BLaER1 treated with 17β-estradiol and CSF1 and Interleukin-3, amounts not matched to agents 10 nM and 100 nM (cell line): Measurements from ENCODE around the gene SLC34A1.

Source experiments
- H3K27ac ChIP-seq, 11 experiments: shearing (Covaris generic); formaldehyde crosslinking; 2 replicates each; pipeline ENCODE4 v1.8.1; 2022
- H3K27me3 ChIP-seq, 11 experiments: shearing (Covaris generic); formaldehyde crosslinking; 2 replicates each; pipeline ENCODE4 v1.8.1; 2022
- H3K36me3 ChIP-seq, 11 experiments: shearing (Covaris generic); formaldehyde crosslinking; 2 replicates each; pipeline ENCODE4 v1.8.1; 2022
- H3K4me1 ChIP-seq, 10 experiments: shearing (Covaris generic); formaldehyde crosslinking; 2 replicates each; pipeline ENCODE4 v1.8.1; 2022
- H3K4me2 ChIP-seq, 11 experiments: shearing (Covaris generic); formaldehyde crosslinking; 2 replicates each; pipeline ENCODE4 v1.8.1; 2022
- H3K4me3 ChIP-seq, 10 experiments: shearing (Covaris generic); formaldehyde crosslinking; 2 replicates each; pipeline ENCODE4 v1.8.1; 2022
- H3K9ac ChIP-seq, 11 experiments: shearing (Covaris generic); formaldehyde crosslinking; 2 replicates each; pipeline ENCODE4 v1.8.1; 2022
- H3K9me3 ChIP-seq, 11 experiments: shearing (Covaris generic); formaldehyde crosslinking; replicated peaks in 1 of 11; 2 replicates each; pipeline ENCODE4 v1.8.1; 2022
- H4K20me1 ChIP-seq, 11 experiments: shearing (Covaris generic); formaldehyde crosslinking; 2 replicates each; pipeline ENCODE4 v1.8.1; 2022
- Cebpa-rat ChIP-seq, 11 experiments: shearing (Covaris generic); IDR thresholded peaks; 2 replicates each; pipeline ENCODE4 v1.8.1; 2022

The SLC34A1 gene

GRCh38 chr5:177447066-177447610, 62.9 kb downstream of the SLC34A1 start:
- no peak for TF ChIP-seq Cebpa-rat (IDR thresholded peaks at IDR 0.05)
- Histone ChIP-seq H3K27me3 (no peaks in the 10 kb centered on the region), H3K9me3 (no peaks in the 10 kb centered on the region), H3K36me3 (peaks cover 10 to 20% (median 18%) of the 10 kb centered on the region in 11 experiments; a peak in 21 of 22 replicates), H3K4me3 (peak overlapping the region; percentile 63 to 78 (median 72)), H3K27ac (peak overlapping the region; percentile 14 to 92 (median 87); a peak in 20 of 22 replicates), H3K4me2 (peak overlapping the region; percentile 86 to 100 (median 97)), H4K20me1 (peaks cover 16 to 78% (median 44%) of the 10 kb centered on the region in 11 experiments; a peak in 20 of 22 replicates), H3K4me1 (peaks cover 50 to 84% (median 78%) of the 10 kb centered on the region in 10 experiments), H3K9ac (peak overlapping the region; percentile 78 to 93 (median 87))

DNA sequence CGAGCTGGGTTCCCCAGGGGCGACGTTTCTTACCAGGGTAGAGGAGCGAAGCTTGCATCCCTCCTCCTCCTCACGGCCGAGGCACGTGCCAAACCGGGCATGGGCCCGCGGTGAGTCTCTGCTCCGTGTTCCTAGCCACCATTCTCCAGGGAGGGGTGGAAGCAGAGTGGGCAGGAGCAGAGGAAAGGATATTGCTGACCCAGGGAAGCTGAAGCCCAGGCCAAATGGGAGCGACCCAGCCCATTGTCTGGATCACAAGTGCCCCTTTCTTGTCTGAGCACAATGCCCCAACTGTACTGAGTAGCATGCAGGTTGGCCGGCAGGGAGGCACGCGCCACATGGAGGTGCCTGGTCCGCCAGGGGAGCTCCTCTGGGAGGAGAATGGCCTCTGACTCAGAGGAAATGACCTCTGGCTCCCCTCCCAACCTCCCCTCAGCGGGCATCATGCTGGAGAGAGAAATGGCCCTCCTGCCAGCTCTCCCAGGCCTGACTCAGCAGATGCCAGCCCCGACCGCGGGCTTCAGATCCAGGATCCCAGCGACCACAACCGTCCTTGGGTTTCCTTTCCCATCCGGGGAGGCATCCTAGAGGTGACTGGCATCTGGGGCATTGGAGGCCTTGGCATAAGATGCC, 63.5 kb downstream of the SLC34A1 start:
- H3K27ac ChIP-seq: peak overlapping the region in 9 of 11 experiments; percentile 66 to 92 (median 87); a peak in 18 of 22 replicates
- TF ChIP-seq Cebpa-rat (IDR thresholded peaks at IDR 0.05): no peak; a peak in 1 of 22 replicates
- H3K4me3 ChIP-seq: peak overlapping the region in 9 of 10 experiments; percentile 34 to 78 (median 68); a peak in 17 of 20 replicates
- H3K4me1 ChIP-seq: peaks cover 50 to 89% (median 83%) of the 10 kb centered on the region in 10 experiments
- peak overlapping the region; percentile 86 to 100 (median 97) for H3K4me2 ChIP-seq
- no peaks in the 10 kb centered on the region for H3K9me3 ChIP-seq
- peak overlapping the region in 10 of 11 experiments; percentile 50 to 93 (median 88); a peak in 19 of 22 replicates for H3K9ac ChIP-seq
- peaks cover 10 to 77% (median 44%) of the 10 kb centered on the region in 11 experiments; a peak in 20 of 22 replicates for H4K20me1 ChIP-seq
- H3K27me3 ChIP-seq: no peaks in the 10 kb centered on the region
- peaks cover 4 to 15% (median 12%) of the 10 kb centered on the region in 11 experiments; a peak in 20 of 22 replicates for H3K36me3 ChIP-seq
